HepG2 (cell line): ENCODE data around the gene PLEKHG2. TPM values are rescaled to one million over a fixed set of nuclear protein-coding genes. Genes with fewer than 3 reads are reported as not detected.

ENCODE experiments used
- CC2D1A ChIP-seq: sonication (generic); formaldehyde crosslinking; IDR thresholded peaks from 2 replicates; pipeline ENCODE4 v1.8.1; 2023; ENCODE audit warnings: mild to moderate bottlenecking, missing genetic modification reagents
- GFI1 ChIP-seq: sonication (generic); formaldehyde crosslinking; IDR thresholded peaks from 2 replicates; pipeline ENCODE4 v1.5.0; 2020; ENCODE audit warnings: missing genetic modification reagents, mild to moderate bottlenecking, borderline replicate concordance
- GTF3A ChIP-seq: sonication (generic); formaldehyde crosslinking; conservative IDR thresholded peaks from 2 replicates; pipeline ENCODE4 v1.4.0; 2020; ENCODE audit warnings: mild to moderate bottlenecking, missing genetic modification reagents
- MED13 ChIP-seq: sonication (generic); formaldehyde crosslinking; IDR thresholded peaks from 2 replicates; pipeline ENCODE4 v1.5.0; 2020; ENCODE audit warnings: missing genetic modification reagents
- NKX3-1 ChIP-seq: sonication (generic); formaldehyde crosslinking; IDR thresholded peaks from 2 replicates; pipeline ENCODE4 v1.5.0; 2020; ENCODE audit warnings: missing genetic modification reagents
- NPAS2 ChIP-seq: sonication (generic); formaldehyde crosslinking; IDR thresholded peaks from 2 replicates; pipeline ENCODE4 v1.8.0; 2022; ENCODE audit warnings: mild to moderate bottlenecking, missing genetic modification reagents, borderline replicate concordance
- PCBP2 ChIP-seq: fragments of 200-400 bp; formaldehyde crosslinking; optimal IDR thresholded peaks from 2 replicates; pipeline ENCODE3; 2018; ENCODE audit warnings: low read length, low read depth; ENCODE audit not compliant: poor library complexity, severe bottlenecking
- SP4 ChIP-seq: sonication (generic); formaldehyde crosslinking; IDR thresholded peaks from 2 replicates; pipeline ENCODE4 v1.8.1; 2023; ENCODE audit warnings: mild to moderate bottlenecking, missing genetic modification reagents
- SP5 ChIP-seq: IDR thresholded peaks from 2 replicates; pipeline ENCODE4 v1.6.1; 2016; ENCODE audit warnings: low read depth, borderline replicate concordance
- SRF ChIP-seq: IDR thresholded peaks from 2 replicates; pipeline ENCODE4 v1.6.1; 2011; ENCODE audit warnings: mild to moderate bottlenecking, low read depth, low read length, moderate library complexity
- ZFP90 ChIP-seq: sonication (generic); formaldehyde crosslinking; IDR thresholded peaks from 2 replicates; pipeline ENCODE4 v1.8.0; 2022; ENCODE audit warnings: missing genetic modification reagents, mild to moderate bottlenecking, inconsistent platforms, borderline replicate concordance
- ZNF263 ChIP-seq: sonication (generic); formaldehyde crosslinking; IDR thresholded peaks from 2 replicates; pipeline ENCODE4 v1.4.0; 2020; ENCODE audit warnings: missing genetic modification reagents
- ZNF607 ChIP-seq: sonication (generic); formaldehyde crosslinking; IDR thresholded peaks from 2 replicates; pipeline ENCODE4 v1.5.1; 2020; ENCODE audit warnings: missing genetic modification reagents, mild to moderate bottlenecking, borderline replicate concordance
- ZNF713 ChIP-seq: sonication (generic); formaldehyde crosslinking; IDR thresholded peaks from 2 replicates; pipeline ENCODE4 v1.4.0; 2020; ENCODE audit warnings: mild to moderate bottlenecking, missing genetic modification reagents
- ZNF75D ChIP-seq: sonication (generic); formaldehyde crosslinking; IDR thresholded peaks from 2 replicates; pipeline ENCODE4 v1.8.1; 2023; ENCODE audit warnings: missing genetic modification reagents, mild to moderate bottlenecking, borderline replicate concordance
- ZNF780A ChIP-seq: sonication (generic); formaldehyde crosslinking; IDR thresholded peaks from 2 replicates; pipeline ENCODE4 v1.8.0; 2022; ENCODE audit warnings: mild to moderate bottlenecking, missing genetic modification reagents, moderate library complexity
- ZNF816 ChIP-seq: sonication (generic); formaldehyde crosslinking; IDR thresholded peaks from 2 replicates; pipeline ENCODE4 v1.8.0; 2022; ENCODE audit warnings: missing genetic modification reagents, mild to moderate bottlenecking, borderline replicate concordance
- ZNF839 ChIP-seq: sonication (generic); formaldehyde crosslinking; IDR thresholded peaks from 2 replicates; pipeline ENCODE4 v1.4.0; 2020; ENCODE audit warnings: missing genetic modification reagents, mild to moderate bottlenecking, borderline replicate concordance
- ZNF879 ChIP-seq: sonication (generic); formaldehyde crosslinking; IDR thresholded peaks from 2 replicates; pipeline ENCODE4 v1.8.1; 2023; ENCODE audit warnings: missing genetic modification reagents
- polyA plus RNA-seq, 8 experiments: library from polyadenylated mRNA; depleted of rRNA in 3 of 8; stranded (reverse) in 7 of 8; unstranded in 1 of 8; fragments of >200 nt; fragmentation: Illumina TruSeq in 4 of 8; extraction: Trizol in 4 of 8; gene quantifications; 2 replicates each; pipeline versions ENCODE4 v1.2.1 to v1.2.3, GENCODE V29; 2011 to 2016; ENCODE audit warnings: low read depth in 4 of 8, missing spikeins in 1 of 8, mixed read lengths in 1 of 8; ENCODE audit not compliant: insufficient read depth in 1 of 8
- total RNA-seq, 5 experiments: library from RNA; depleted of rRNA; stranded (reverse); fragments of >200 nt; fragmentation: Illumina TruSeq; extraction: Trizol; gene quantifications; 2 replicates each; pipeline ENCODE4 v1.2.3, GENCODE V29; 2016; ENCODE audit warnings: low read depth in 1 of 5
- TF ChIP-seq, protein P1 (sequence below): sonication (generic); formaldehyde crosslinking; IDR thresholded peaks from 2 replicates; pipeline ENCODE4 v1.4.0; 2020; ENCODE audit warnings: missing genetic modification reagents
- TF ChIP-seq, protein P2 (sequence below), 2 experiments: sonication (generic) in 1 of 2; formaldehyde crosslinking in 1 of 2; IDR thresholded peaks; 2 replicates each; pipeline versions ENCODE4 v1.5.1 to v1.6.1; 2011 to 2020; ENCODE audit warnings: borderline replicate concordance in 1 of 2, low read depth in 1 of 2, low read length in 1 of 2, mild to moderate bottlenecking in 1 of 2, missing genetic modification reagents in 1 of 2, moderate library complexity in 1 of 2
- TF ChIP-seq, protein P3 (sequence below): IDR thresholded peaks from 2 replicates; pipeline ENCODE4 v1.6.1; 2018; ENCODE audit warnings: missing genetic modification reagents, mild to moderate bottlenecking, missing compliant biosample characterization
- TF ChIP-seq, protein P4 (sequence below): sonication (generic); formaldehyde crosslinking; IDR thresholded peaks from 2 replicates; pipeline ENCODE4 v1.4.0; 2020; ENCODE audit warnings: missing genetic modification reagents

The PLEKHG2 gene
- total and polyA plus RNA-seq, 2 of the 13 experiments (the other 11 are each of a cell fraction or from before 2014, with no cell fraction given) = 3.6 to 6.8 TPM

DNA sequence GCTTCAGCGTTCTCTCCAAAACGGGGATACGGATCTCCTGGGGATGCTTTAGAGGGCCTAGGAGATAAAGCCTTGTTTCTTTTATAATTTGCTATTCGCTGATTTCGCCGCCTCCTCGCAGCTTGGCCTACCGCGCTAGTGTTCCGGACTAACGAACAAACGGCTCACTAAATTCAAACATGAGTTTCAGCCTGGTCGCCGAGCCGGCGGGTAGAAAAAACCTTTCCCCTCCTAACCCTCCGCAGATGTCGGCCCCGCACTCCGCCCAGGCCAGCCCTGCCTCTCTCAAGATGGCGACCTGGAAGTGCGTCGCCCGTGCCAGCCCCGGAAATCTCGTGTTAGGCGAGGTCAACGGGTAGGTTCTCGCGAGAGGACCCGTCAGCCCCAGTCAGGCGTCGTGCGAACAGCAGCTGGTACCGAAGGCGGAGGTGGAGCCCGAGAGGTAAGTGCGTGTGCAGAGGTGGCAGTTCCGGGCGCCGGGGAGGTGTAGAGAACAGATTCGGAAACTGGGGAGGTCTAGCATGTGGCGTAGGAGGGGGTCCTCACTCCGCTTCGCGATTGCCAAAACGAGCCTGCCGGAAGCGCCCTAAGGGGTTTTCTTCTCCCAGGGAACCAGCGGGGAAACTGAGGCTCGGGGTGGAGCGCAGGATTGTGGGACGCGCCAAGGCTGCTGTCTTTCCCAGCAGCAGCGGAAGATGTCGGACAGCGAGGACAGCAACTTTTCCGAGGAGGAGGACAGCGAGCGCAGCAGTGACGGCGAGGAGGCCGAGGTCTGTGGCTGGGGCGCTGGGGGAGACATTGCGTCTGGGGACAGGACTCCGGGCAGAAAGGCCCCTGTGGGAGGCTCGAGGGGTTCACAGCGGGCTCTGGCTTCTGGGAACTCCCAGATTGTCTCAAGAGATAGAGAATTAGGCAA is 33.0 kb downstream of the PLEKHG2 start, which contains the start of gene SUPT5H (continued):
- no peak for TF ChIP-seq GTF3A (CRISPR knock-in tag)
- TF ChIP-seq ZNF780A = no peak
- no peak; the same call in 1 of the 2 replicates for TF ChIP-seq ZFP90 (CRISPR knock-in tag)
- peak; percentile 55; the same call in 1 of the 2 replicates for TF ChIP-seq SP5 (CRISPR knock-in tag)
- peak; percentile 81; the same call in 1 of the 2 replicates for TF ChIP-seq ZNF816 (CRISPR knock-in tag)
- TF ChIP-seq, protein P1, sequence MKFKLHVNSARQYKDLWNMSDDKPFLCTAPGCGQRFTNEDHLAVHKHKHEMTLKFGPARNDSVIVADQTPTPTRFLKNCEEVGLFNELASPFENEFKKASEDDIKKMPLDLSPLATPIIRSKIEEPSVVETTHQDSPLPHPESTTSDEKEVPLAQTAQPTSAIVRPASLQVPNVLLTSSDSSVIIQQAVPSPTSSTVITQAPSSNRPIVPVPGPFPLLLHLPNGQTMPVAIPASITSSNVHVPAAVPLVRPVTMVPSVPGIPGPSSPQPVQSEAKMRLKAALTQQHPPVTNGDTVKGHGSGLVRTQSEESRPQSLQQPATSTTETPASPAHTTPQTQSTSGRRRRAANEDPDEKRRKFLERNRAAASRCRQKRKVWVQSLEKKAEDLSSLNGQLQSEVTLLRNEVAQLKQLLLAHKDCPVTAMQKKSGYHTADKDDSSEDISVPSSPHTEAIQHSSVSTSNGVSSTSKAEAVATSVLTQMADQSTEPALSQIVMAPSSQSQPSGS (CRISPR knock-in tag) = peak; percentile 87
- TF ChIP-seq ZNF607 (CRISPR knock-in tag) = peak; percentile 96; the same call in 1 of the 2 replicates
- TF ChIP-seq GFI1 (CRISPR knock-in tag) = 0 out of 2 replicates have a peak, but pooled peaks have one; percentile 22
- no peak for TF ChIP-seq NPAS2 (CRISPR knock-in tag)
- TF ChIP-seq ZNF879 (CRISPR knock-in tag) = peak; percentile 81; the same call in 1 of the 2 replicates
- TF ChIP-seq PCBP2 = no peak
- peak; percentile 38; the same call in 1 of the 2 replicates for TF ChIP-seq MED13 (CRISPR knock-in tag)
- TF ChIP-seq NKX3-1 (CRISPR knock-in tag) = no peak; the same call in 1 of the 2 replicates
- TF ChIP-seq ZNF839 (CRISPR knock-in tag) = peak; percentile 69; the same call in 1 of the 2 replicates
- no peak for TF ChIP-seq SRF
- TF ChIP-seq, protein P2, sequence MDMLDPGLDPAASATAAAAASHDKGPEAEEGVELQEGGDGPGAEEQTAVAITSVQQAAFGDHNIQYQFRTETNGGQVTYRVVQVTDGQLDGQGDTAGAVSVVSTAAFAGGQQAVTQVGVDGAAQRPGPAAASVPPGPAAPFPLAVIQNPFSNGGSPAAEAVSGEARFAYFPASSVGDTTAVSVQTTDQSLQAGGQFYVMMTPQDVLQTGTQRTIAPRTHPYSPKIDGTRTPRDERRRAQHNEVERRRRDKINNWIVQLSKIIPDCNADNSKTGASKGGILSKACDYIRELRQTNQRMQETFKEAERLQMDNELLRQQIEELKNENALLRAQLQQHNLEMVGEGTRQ (IDR thresholded peaks at IDR 0.05; ENCODE audit: low read depth, low read length) = no peak; the same call in 1 of the 2 replicates
- TF ChIP-seq, protein P2 (CRISPR knock-in tag; IDR thresholded peaks at IDR 0.05; ENCODE audit: borderline replicate concordance) = no peak
- TF ChIP-seq ZNF75D = no peak
- peak; percentile 74; the same call in 1 of the 2 replicates for TF ChIP-seq SP4 (CRISPR knock-in tag)
- TF ChIP-seq, protein P3, sequence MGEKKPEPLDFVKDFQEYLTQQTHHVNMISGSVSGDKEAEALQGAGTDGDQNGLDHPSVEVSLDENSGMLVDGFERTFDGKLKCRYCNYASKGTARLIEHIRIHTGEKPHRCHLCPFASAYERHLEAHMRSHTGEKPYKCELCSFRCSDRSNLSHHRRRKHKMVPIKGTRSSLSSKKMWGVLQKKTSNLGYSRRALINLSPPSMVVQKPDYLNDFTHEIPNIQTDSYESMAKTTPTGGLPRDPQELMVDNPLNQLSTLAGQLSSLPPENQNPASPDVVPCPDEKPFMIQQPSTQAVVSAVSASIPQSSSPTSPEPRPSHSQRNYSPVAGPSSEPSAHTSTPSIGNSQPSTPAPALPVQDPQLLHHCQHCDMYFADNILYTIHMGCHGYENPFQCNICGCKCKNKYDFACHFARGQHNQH (CRISPR knock-in tag) = peak; percentile 75; the same call in 1 of the 2 replicates
- peak; percentile 12; the same call in 1 of the 2 replicates for TF ChIP-seq ZNF263 (CRISPR knock-in tag)
- no peak for TF ChIP-seq ZNF713 (CRISPR knock-in tag)
- no peak for TF ChIP-seq CC2D1A
- TF ChIP-seq, protein P4, sequence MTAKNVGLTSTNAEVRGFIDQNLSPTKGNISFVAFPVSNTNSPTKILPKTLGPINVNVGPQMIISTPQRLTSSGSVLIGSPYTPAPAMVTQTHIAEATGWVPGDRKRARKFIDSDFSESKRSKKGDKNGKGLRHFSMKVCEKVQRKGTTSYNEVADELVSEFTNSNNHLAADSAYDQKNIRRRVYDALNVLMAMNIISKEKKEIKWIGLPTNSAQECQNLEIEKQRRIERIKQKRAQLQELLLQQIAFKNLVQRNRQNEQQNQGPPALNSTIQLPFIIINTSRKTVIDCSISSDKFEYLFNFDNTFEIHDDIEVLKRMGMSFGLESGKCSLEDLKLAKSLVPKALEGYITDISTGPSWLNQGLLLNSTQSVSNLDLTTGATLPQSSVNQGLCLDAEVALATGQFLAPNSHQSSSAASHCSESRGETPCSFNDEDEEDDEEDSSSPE (CRISPR knock-in tag) = peak; percentile 85
